Measurements from ENCODE around the gene S100A5. TPM values are rescaled to one million over a fixed set of nuclear protein-coding genes. Genes with fewer than 3 reads are reported as not detected.
A peak's percentile ranks its signal among the peaks of the same experiment; 100 is the strongest.

S100A5 gene
- total RNA-seq, 2 donors from 2014 or later = not detected

DNA sequence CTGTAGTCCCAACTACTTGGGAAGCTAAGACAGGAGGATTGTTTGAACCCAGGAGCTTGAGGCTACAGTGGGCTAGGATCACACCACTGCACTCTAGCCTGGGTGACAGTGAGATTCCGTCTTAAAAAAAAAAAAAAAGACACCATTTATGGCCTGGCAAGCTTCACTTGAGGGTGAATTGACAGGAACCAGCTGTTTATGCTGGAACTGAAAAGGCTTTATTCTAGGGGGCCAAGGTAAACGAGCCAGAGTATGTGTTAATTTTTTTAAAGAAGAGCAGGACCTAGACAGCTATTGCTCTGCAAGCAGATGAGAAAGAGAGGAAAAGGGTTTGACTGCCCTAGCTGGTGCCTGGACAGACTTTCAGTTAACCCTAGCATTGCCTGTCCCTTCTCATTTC is 42.0 kb downstream of the S100A5 start:
- Histone ChIP-seq H3K4me3 (no peak overlapping the region), H3K36me3 (replicated peaks in 1 of 2; ENCODE audit: insufficient read depth in 1 of 2, low read depth in 2 of 2) (no peaks in the 10 kb centered on the region), H3K4me1 (no peaks in the 10 kb centered on the region), H3K9me3 (no peaks in the 10 kb centered on the region), H3K27ac (no peak overlapping the region), H3K27me3 (no peaks in the 10 kb centered on the region)
- TF ChIP-seq POLR2A (IDR thresholded peaks at IDR 0.05) = no peak
- TF ChIP-seq, protein P1, sequence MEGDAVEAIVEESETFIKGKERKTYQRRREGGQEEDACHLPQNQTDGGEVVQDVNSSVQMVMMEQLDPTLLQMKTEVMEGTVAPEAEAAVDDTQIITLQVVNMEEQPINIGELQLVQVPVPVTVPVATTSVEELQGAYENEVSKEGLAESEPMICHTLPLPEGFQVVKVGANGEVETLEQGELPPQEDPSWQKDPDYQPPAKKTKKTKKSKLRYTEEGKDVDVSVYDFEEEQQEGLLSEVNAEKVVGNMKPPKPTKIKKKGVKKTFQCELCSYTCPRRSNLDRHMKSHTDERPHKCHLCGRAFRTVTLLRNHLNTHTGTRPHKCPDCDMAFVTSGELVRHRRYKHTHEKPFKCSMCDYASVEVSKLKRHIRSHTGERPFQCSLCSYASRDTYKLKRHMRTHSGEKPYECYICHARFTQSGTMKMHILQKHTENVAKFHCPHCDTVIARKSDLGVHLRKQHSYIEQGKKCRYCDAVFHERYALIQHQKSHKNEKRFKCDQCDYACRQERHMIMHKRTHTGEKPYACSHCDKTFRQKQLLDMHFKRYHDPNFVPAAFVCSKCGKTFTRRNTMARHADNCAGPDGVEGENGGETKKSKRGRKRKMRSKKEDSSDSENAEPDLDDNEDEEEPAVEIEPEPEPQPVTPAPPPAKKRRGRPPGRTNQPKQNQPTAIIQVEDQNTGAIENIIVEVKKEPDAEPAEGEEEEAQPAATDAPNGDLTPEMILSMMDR (IDR thresholded peaks at IDR 0.05) = no peak
- no peak for DNase-seq
- 13 to 23% methylated on average over 2 of the region's 2 CpGs for WGBS, 2 donors
- intact Hi-C loops (cut with DNase I) = loop anchor here (5.0 kb wide), 1 partner anchor 141 kb away; the partner anchor contains the start of gene S100A9
- no peak for ATAC-seq

DNA sequence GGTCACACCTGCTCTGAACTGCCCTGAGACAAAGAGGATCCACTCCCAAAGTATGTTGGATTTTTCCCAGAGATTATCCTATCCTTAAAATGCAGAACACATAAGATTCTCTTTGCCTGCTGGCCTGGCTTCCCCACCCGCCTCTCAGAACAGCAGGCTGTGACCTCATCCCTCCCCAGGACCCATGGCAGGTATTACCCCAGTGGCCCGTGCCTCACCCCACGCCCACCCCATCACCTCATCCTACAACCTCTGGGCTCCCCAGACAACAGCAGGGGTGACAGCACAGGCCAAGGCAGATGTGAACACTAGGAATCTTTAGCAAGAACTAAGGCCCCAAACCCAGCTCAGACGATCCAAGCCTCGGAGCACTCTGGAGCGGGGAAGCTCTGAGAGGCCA is 45.2 kb downstream of the S100A5 start:
- Histone ChIP-seq H3K36me3 (replicated peaks in 1 of 2; ENCODE audit: insufficient read depth in 1 of 2, low read depth in 2 of 2) (no peaks in the 10 kb centered on the region), H3K9me3 (no peaks in the 10 kb centered on the region), H3K27ac (no peak overlapping the region), H3K4me1 (peaks cover 3% of the 10 kb centered on the region), H3K27me3 (no peaks in the 10 kb centered on the region), H3K4me3 (no peak overlapping the region)
- DNase-seq (no peak), ATAC-seq (no peak)
- 47 to 52% methylated on average over 3 to 6 of the region's 6 CpGs for WGBS, 2 donors
- TF ChIP-seq, protein P1 (IDR thresholded peaks at IDR 0.05) = no peak
- TF ChIP-seq POLR2A (IDR thresholded peaks at IDR 0.05) = no peak
- intact Hi-C loops (cut with DNase I) = loop anchor here (5.0 kb wide), 1 partner anchor 138 kb away; the partner anchor contains the start of gene S100A9

GRCh38 chr1:153494976-153495535 is 45.7 kb downstream of the S100A5 start:
- peak; percentile 63 to 79 (median 67) for DNase-seq
- ATAC-seq = no peak
- TF ChIP-seq POLR2A (IDR thresholded peaks at IDR 0.05) = no peak
- TF ChIP-seq, protein P1 (IDR thresholded peaks at IDR 0.05) = peak; percentile 71 to 96 (median 82)
- H3K27me3 ChIP-seq = no peaks in the 10 kb centered on the region
- H3K36me3 ChIP-seq (replicated peaks in 1 of 2; ENCODE audit: insufficient read depth in 1 of 2, low read depth in 2 of 2) = no peaks in the 10 kb centered on the region
- 26 to 37% methylated on average over 5 to 6 of the region's 6 CpGs for WGBS, 2 donors
- H3K9me3 ChIP-seq = no peaks in the 10 kb centered on the region
- H3K27ac ChIP-seq = no peak overlapping the region
- intact Hi-C loops (cut with DNase I) = loop anchor here (5.0 kb wide), 1 partner anchor 138 kb away; the partner anchor contains the start of gene S100A9
- H3K4me3 ChIP-seq = no peak overlapping the region
- H3K4me1 ChIP-seq = peaks cover 8% of the 10 kb centered on the region

DNA sequence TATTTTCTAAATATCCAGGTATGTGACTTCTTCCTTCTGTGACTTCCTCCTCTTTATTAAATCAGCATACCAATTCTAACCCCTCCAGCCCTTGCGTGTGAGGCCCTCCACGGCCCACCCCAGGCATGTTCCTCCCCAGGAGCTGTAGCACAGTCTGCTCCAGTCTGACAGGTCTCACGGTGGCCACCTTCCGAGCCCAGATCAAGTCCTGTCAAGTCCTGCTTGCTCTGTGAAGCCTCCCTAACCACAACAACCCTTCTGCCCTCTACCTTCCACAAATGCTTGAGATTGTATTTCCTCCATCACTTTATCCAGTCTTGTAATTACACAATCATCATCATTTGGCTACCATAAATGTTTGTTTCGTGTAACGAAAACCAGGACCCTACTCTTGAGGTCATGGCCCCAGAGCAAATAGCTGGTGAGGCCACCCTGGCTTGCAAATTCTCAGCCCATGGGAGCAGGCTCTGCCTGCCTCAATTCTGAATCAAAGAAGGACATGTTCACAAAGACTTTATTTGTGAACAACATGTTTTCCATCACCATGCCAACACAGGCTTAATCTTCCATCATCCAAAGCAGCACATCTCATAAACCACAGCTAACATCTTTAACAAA is 47.3 kb downstream of the S100A5 start:
- intact Hi-C loops (cut with DNase I) = no loop called here
- no peak for TF ChIP-seq POLR2A (IDR thresholded peaks at IDR 0.05)
- TF ChIP-seq, protein P1 (IDR thresholded peaks at IDR 0.05) = no peak
- Histone ChIP-seq H3K27me3 (no peaks in the 10 kb centered on the region), H3K4me1 (peaks cover 11% of the 10 kb centered on the region), H3K27ac (no peak overlapping the region), H3K4me3 (no peak overlapping the region), H3K36me3 (replicated peaks in 1 of 2; ENCODE audit: insufficient read depth in 1 of 2, low read depth in 2 of 2) (no peaks in the 10 kb centered on the region), H3K9me3 (no peaks in the 10 kb centered on the region)
- peak in 1 of 4 donors; percentile 5 for DNase-seq
- WGBS, 2 donors = 74 to 77% methylated on average over 6 of the region's 6 CpGs
- no peak for ATAC-seq

Measured in body of pancreas (tissue), 4 donors.